ENCODE results near the gene RHAG.

GRCh38 chr6:49606721-49607390 is 29.8 kb downstream of the RHAG start:
- TF ChIP-seq CTCF (conservative IDR thresholded peaks at IDR 0.05; ENCODE audit: low read depth in 2 of 2) = peak; percentile 88 to 97
- TF ChIP-seq EZH2 (IDR thresholded peaks at IDR 0.05; ENCODE audit: low read depth, unreplicated experiment) = no peak
- no peak for TF ChIP-seq POLR2AphosphoS5 (IDR thresholded peaks at IDR 0.05; ENCODE audit: low read depth)
- TF ChIP-seq CREB1 (CRISPR knock-in tag; IDR thresholded peaks at IDR 0.05; ENCODE audit: low read depth) = no peak
- no peak for TF ChIP-seq EZH2phosphoT487 (IDR thresholded peaks at IDR 0.05; ENCODE audit: unreplicated experiment)
- no peak for TF ChIP-seq JUNB (IDR thresholded peaks at IDR 0.05; ENCODE audit: unreplicated experiment)
- no peak for TF ChIP-seq ZNF114 (CRISPR knock-in tag; IDR thresholded peaks at IDR 0.05)
- TF ChIP-seq REST (IDR thresholded peaks at IDR 0.05; ENCODE audit: unreplicated experiment) = no peak
- TF ChIP-seq NANOG (IDR thresholded peaks at IDR 0.05; ENCODE audit: borderline replicate concordance) = no peak
- TF ChIP-seq ZNF331 (CRISPR knock-in tag; IDR thresholded peaks at IDR 0.05; ENCODE audit: low read depth) = no peak
- no peak for TF ChIP-seq ZNF462 (CRISPR knock-in tag; IDR thresholded peaks at IDR 0.05)
- TF ChIP-seq ETS1 (IDR thresholded peaks at IDR 0.05) = no peak

Measured in GM23338 (cell line).